SJSA1 (cell line): Measurements from ENCODE around the gene APBB1IP. TPM values are rescaled to one million over a fixed set of nuclear protein-coding genes. Genes with fewer than 3 reads are reported as not detected.

Experiments
- DNase-seq, 2 experiments: peaks; one replicate each; pipeline ENCODE4 v3.0.0-alpha.2; 2015 to 2020; ENCODE audit warnings: low spot score in 2 of 2, low read depth in 1 of 2
- H3K27ac ChIP-seq: fragments of 250-450 bp; sonication (Bioruptor Pico); 2 replicates; pipeline ENCODE4 v1.5.1; 2020; ENCODE audit warnings: mild to moderate bottlenecking, moderate library complexity
- H3K27me3 ChIP-seq: fragments of 250-450 bp; sonication (Bioruptor Pico); replicated peaks from 2 replicates; pipeline ENCODE4 v1.5.1; 2020; ENCODE audit warnings: mild to moderate bottlenecking, moderate library complexity
- H3K36me3 ChIP-seq: fragments of 250-450 bp; sonication (Bioruptor Pico); 2 replicates; pipeline ENCODE4 v1.5.1; 2020; ENCODE audit warnings: mild to moderate bottlenecking
- H3K4me1 ChIP-seq: fragments of 250-450 bp; sonication (Bioruptor Pico); replicated peaks from 2 replicates; pipeline ENCODE4 v1.6.1; 2021; ENCODE audit warnings: mild to moderate bottlenecking
- H3K4me3 ChIP-seq: fragments of 250-450 bp; sonication (Bioruptor Pico); 2 replicates; pipeline ENCODE4 v1.5.1; 2020; ENCODE audit warnings: mild to moderate bottlenecking
- H3K9me3 ChIP-seq: fragments of 250-450 bp; sonication (Bioruptor Pico); replicated peaks from 2 replicates; pipeline ENCODE4 v1.5.1; 2020; ENCODE audit warnings: mild to moderate bottlenecking
- total RNA-seq: library from RNA; depleted of rRNA; stranded (reverse); fragments of >200 nt; shearing (Covaris generic); gene quantifications from 2 replicates; pipeline ENCODE4 v1.2.3, GENCODE V29; 2014

Gene APBB1IP
- total RNA-seq, 1 experiment from 2014 or later, result not detected

DNA sequence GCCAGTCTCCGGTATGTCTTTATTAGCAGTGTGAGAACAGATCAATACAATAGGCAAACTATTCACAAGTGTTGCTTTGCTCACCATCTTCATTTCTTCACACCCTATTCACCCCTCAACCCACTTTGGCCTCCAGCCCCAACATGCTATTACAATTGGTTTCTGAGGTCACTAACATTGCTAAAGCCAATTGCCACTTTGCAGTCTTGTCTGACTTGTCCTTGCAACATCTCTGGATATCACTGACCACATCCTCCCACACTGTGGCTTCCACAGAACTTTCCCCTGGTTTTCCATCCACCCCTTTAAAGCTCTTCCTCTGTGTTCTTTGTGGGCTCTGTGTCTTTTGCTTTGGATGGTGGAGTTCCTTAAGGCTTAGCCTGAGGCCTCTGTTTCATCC, 5.2 kb upstream of the APBB1IP start:
- no peak overlapping the region for H3K27ac ChIP-seq
- no peaks in the 10 kb centered on the region for H3K4me1 ChIP-seq
- no peak overlapping the region for H3K4me3 ChIP-seq
- H3K27me3 ChIP-seq, result no peaks in the 10 kb centered on the region
- H3K36me3 ChIP-seq, result no peaks in the 10 kb centered on the region
- no peak for DNase-seq
- H3K9me3 ChIP-seq, result no peaks in the 10 kb centered on the region

DNA sequence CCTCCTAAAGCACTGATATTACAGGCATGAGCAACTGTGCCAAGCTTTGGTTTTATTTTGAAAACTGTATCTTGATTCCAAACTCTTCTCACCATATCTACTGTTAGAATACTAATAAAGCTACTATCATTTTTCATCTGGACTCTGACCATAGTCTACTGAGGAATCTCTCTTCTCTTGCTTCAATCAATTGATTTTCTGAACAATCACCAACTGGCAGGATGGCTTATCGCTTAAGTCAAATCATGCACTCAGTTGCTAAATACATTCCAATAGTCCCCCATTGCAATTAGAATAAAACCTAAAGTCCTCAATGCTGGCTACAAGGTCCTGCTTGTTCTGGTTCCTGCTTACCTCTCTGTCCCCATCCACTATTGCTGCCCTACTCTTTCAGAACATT, 2.3 kb upstream of the APBB1IP start:
- Histone ChIP-seq H3K36me3 (no peaks in the 10 kb centered on the region), H3K27me3 (no peaks in the 10 kb centered on the region), H3K27ac (no peak overlapping the region), H3K4me1 (no peaks in the 10 kb centered on the region), H3K4me3 (no peak overlapping the region), H3K9me3 (no peaks in the 10 kb centered on the region)
- no peak for DNase-seq

DNA sequence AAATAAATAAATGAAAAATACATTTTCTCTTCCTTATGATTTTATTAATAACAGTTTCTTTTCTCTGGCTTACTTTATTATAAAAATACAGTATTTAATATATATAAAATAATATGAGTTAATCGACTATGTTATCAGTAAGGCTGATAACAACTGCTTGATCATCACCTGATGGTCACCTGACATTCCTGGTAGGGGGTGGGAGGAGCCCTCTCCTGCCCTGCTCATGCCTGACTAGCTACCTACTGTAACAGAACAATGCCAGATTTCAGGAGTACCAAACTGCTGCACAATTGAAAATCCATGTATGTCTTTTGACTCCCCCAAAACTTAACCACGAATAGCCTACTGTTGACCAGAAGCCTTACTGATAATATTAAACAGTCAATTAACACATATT, 1.3 kb upstream of the APBB1IP start:
- H3K4me1 ChIP-seq, result no peaks in the 10 kb centered on the region
- no peaks in the 10 kb centered on the region for H3K9me3 ChIP-seq
- no peaks in the 10 kb centered on the region for H3K27me3 ChIP-seq
- DNase-seq, result no peak
- no peak overlapping the region for H3K4me3 ChIP-seq
- no peak overlapping the region for H3K27ac ChIP-seq
- no peaks in the 10 kb centered on the region for H3K36me3 ChIP-seq

DNA sequence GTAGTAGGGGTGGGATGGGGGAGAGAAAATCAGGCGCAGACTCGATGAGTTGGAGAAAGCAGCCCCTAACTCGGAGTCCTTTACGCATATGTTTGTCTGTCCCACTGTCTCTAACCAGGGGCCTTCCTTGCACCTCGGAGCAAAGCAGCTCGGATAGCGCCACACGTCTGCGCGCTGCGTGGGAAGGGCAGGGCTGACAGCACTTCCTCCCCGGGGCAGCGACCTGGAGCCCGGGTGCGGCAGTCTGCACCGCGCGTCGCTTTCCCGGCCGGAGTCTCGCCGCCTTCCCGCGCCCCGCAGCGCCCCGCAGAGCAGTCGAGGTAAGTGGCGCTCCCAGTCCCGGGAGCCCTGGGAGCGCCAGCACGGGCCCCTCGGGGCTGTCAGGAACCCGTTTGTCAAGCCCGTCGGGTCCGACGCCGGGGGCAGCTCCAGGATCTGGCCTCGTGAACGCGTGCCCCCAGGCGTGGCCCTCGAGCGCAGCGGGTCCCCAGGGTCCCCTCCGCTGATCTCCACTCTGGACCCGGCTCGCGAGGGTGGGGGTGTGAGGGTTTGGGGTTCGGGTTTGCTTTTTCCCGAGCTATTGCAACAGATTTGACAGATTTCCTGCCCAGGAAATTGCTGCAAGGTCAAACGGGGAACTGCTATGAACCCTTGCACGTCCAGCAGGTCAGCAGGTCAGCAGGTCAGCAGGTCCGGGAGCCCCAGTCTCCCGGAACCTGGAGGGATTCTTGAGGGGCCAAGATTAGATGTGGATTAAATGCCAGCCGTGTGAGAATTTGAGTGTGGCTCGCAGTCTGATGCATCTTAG, 597 bp downstream of the APBB1IP start:
- Histone ChIP-seq H3K36me3 (no peaks in the 10 kb centered on the region), H3K4me3 (no peak overlapping the region), H3K27me3 (no peaks in the 10 kb centered on the region), H3K9me3 (no peaks in the 10 kb centered on the region), H3K27ac (no peak overlapping the region), H3K4me1 (no peaks in the 10 kb centered on the region)
- DNase-seq, result no peak

DNA sequence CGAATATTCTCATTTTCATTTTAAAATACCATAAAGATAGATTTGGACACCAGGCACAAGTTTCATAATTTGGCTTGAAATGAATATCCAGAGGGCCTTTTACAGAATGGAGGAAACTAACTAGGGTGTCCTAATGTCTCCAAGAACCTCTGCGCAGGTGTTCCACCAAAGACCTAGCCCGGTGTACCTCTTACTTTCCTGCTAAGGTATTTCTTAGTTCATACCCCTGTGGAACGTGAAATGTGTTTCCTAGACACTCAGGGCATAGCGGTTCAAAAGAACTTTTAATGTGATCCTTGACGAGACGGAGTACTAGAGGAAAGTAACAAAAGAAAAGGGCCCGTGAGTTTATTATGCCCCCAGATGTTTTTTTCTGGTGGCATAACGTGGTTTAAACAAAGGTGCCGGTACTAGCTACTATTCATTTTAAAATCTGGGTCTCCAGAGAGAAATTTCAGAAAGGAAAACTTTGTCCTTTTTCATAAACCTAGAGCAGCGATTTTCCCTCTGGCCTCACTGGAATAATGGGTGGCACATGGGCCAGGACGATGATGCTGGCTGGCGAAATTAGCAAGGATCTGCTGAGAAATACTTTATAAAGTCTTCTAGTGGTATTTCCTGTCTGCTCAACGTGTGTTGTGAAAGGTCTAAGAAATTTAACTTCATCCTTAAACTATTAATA, 1.4 kb downstream of the APBB1IP start:
- no peaks in the 10 kb centered on the region for H3K9me3 ChIP-seq
- H3K27ac ChIP-seq, result no peak overlapping the region
- no peaks in the 10 kb centered on the region for H3K4me1 ChIP-seq
- H3K4me3 ChIP-seq, result no peak overlapping the region
- no peaks in the 10 kb centered on the region for H3K27me3 ChIP-seq
- no peaks in the 10 kb centered on the region for H3K36me3 ChIP-seq
- DNase-seq, result no peak

DNA sequence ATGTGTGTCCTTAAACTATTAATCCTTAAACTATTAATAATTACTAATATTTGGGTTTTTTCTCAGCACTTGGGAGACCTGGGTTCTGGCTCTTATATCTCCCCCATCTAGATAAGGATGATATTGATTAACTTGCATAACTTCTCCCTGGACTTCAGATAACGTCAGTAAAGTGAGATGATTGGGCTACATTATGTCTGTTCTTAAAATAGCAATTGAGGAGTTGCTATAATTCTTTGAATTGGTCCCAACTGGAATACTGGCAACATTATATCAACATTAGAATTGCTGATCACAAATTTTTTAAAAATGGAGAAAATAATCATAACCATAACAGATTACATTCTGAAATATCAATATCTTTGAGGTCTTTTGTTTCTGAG, 1.9 kb downstream of the APBB1IP start:
- no peak overlapping the region for H3K27ac ChIP-seq
- H3K9me3 ChIP-seq, result no peaks in the 10 kb centered on the region
- H3K27me3 ChIP-seq, result no peaks in the 10 kb centered on the region
- no peak overlapping the region for H3K4me3 ChIP-seq
- no peak for DNase-seq
- no peaks in the 10 kb centered on the region for H3K4me1 ChIP-seq
- no peaks in the 10 kb centered on the region for H3K36me3 ChIP-seq

DNA sequence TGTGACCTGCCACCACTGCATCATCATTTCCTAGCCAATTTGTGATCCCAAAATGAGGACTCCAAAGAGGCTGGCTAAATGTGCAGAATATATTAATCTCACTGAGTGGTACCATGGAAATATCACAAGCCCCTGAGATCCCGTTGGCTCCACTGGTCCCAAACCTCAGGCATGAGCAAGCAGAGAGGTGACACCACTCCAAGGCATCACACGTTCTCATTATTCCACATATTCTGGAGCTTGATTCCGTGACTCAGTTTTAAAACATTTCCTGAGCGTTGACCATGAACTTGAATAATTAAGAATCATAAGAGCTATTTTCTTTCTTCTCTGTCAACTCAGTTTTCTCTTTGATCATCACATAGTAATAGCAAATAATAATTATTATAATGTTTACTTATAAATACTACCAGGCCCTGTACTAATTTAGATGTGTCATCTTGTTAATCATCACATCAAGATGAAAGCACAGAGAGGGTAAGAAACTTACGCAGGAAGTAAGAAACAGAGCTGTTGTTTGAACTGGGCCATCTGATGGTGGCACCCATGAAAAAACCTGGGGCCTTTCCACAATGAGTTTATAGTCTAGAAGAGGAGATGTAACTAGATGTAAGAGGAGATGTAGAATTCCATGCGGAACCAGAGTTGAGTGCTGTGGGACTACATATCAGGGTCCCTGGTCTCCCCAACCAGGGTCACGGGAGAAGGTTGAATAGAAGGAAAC, 3.5 kb downstream of the APBB1IP start:
- H3K36me3 ChIP-seq, result no peaks in the 10 kb centered on the region
- DNase-seq, result no peak
- H3K4me1 ChIP-seq, result no peaks in the 10 kb centered on the region
- H3K27ac ChIP-seq, result no peak overlapping the region
- no peak overlapping the region for H3K4me3 ChIP-seq
- H3K9me3 ChIP-seq, result no peaks in the 10 kb centered on the region
- H3K27me3 ChIP-seq, result no peaks in the 10 kb centered on the region

DNA sequence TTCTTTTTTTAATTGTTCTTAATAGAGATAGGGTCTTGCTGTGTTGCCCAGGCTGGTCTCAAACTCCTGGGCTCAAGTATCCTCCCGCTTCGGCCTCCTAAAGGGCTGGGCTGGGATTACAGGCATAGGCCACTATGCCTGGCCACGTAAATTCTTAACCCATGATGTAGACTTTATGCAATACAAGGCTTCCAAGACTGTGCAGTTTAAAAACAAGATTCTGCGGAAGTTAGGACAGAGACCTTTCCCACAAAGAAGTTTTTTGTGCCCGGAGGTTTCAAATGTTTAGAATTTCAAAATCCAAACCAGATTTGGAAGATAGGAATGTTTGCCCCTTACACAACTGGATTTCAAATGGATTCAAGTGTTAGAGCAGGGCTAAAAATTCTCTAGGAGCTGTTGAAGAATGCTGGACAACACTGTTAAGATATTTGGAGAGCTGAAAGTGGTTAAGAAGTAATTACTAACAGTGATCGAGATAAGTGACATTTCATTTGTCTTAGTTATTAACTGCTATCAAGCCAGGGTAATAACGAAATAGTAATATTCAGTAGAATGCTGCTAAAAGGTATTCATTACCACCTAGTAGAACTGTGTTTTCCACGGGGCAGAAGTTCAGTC, 7.4 kb downstream of the APBB1IP start:
- Histone ChIP-seq H3K27ac (no peak overlapping the region), H3K36me3 (no peaks in the 10 kb centered on the region), H3K4me1 (no peaks in the 10 kb centered on the region), H3K4me3 (no peak overlapping the region), H3K9me3 (no peaks in the 10 kb centered on the region), H3K27me3 (no peaks in the 10 kb centered on the region)
- DNase-seq, result no peak

DNA sequence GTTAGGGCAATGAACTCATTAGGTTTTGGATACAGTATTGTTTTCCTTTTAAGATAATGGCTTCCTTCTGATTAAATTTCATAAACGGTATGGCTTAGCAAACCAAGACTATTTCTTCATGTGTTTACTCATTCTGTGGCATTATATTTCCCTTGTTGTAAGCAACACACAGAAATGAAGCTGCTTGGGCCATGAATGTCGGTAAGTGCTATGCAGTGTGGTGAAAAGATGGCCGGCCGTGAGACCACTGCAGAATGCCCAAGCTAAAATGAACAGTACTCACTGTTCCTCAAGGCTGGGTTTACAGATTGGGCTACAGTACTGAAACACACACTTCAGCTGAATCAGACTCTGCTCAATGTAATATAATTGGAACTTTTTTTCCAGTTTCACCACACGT, 8.1 kb downstream of the APBB1IP start:
- Histone ChIP-seq H3K27me3 (no peaks in the 10 kb centered on the region), H3K36me3 (no peaks in the 10 kb centered on the region), H3K27ac (no peak overlapping the region), H3K4me3 (no peak overlapping the region), H3K4me1 (no peaks in the 10 kb centered on the region), H3K9me3 (no peaks in the 10 kb centered on the region)
- DNase-seq, result no peak

DNA sequence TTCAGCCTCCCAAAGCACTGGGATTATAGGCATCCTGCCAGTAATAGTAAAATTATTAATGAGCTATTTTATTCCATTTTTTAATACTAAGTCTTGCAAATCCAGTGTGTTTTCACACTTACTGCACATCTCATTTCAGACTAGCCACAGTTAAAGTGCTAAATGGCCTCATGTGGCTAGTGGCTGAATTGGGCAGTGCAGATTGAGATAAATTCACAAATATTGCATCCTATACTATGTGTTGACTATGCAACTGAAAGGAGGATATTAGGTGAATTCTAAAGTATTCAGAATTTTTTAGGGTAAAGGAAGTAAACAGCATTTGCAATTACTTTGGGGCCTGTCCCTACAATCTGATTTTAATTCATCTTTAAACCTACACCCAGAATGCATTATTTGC, 10.2 kb downstream of the APBB1IP start:
- H3K36me3 ChIP-seq, result no peaks in the 10 kb centered on the region
- H3K4me1 ChIP-seq, result no peaks in the 10 kb centered on the region
- no peak overlapping the region for H3K4me3 ChIP-seq
- no peaks in the 10 kb centered on the region for H3K27me3 ChIP-seq
- H3K27ac ChIP-seq, result no peak overlapping the region
- no peaks in the 10 kb centered on the region for H3K9me3 ChIP-seq
- DNase-seq, result no peak

DNA sequence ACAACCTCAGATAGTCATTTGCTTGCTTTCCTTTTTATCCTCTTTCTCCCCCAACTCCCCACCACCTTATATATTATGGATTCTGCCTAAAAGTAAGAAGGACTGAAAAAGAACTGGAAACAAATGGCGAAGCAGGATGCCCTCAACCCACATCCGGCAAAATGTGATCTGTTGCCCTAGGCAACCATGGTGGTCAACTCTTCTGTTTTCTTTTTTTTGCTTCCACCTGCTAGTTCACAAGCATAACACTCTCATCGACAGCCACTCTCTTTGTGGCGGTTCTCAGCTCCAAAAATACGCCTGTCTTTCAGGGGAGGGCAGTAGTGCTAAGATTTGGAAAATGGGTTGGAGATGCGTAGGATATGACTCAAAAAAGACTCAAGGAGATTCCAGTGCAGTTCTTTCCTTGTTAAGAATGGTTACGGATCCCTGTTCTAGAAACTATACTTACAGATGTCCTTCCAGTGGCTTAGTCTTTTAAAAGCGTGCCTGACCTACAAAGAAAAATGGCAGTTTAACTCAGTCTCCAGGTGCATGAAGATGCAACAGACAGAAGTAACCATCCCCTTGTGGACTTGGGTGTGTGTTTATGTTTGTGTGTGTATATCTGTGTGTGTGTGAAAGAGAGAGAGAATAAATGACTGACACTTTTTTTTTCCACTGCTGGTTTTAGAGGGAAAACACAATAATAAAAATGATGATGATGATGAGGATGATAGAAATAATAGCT, 10.7 kb downstream of the APBB1IP start:
- Histone ChIP-seq H3K27me3 (no peaks in the 10 kb centered on the region), H3K27ac (no peak overlapping the region), H3K4me1 (no peaks in the 10 kb centered on the region), H3K36me3 (no peaks in the 10 kb centered on the region), H3K4me3 (no peak overlapping the region), H3K9me3 (0 out of 2 replicates have a peak, but pooled peaks cover 3% of the 10 kb centered on the region)
- DNase-seq, result no peak

DNA sequence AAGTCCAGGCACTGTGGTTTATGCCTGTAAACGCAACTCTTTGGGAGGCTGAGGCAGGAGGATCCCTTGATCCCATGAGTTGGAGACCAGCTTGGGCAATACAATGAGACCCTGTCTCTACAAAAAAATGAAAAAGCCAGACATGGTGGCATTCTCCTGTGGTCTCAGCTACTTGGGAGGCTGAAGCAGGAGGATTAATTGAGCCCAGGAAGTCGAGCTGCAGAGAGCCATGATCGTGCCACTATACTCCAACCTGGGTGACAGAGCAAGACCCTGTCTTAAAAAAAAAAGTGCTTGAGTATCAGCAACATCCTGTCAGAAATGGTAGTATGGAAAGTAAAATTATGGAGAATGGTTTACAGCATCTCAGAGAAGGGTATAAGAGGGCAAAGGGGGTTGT, 11.6 kb downstream of the APBB1IP start:
- Histone ChIP-seq H3K27ac (no peak overlapping the region), H3K4me1 (no peaks in the 10 kb centered on the region), H3K9me3 (0 out of 2 replicates have a peak, but pooled peaks cover 3% of the 10 kb centered on the region), H3K27me3 (no peaks in the 10 kb centered on the region), H3K36me3 (no peaks in the 10 kb centered on the region), H3K4me3 (no peak overlapping the region)
- DNase-seq, result no peak

DNA sequence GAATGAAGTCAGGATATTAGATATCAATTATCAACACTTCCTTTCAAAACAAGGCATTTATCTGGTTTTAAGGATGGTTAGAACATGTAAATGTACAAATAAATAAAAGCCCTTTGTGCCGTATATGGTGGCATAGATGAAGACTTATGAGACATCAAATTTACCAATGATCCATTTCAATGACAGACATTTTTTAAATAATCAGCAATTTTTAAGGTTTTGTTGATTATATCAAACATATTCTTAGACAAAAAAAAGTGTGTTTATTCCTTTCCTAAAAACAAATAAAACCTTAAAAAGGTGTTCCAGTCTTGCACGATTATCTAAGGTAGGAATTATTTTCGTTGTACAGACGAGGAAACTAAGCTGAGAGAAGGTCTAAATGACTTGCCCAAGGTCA, 13.8 kb downstream of the APBB1IP start:
- 0 out of 2 replicates have a peak, but pooled peaks cover 3% of the 10 kb centered on the region for H3K9me3 ChIP-seq
- no peaks in the 10 kb centered on the region for H3K27me3 ChIP-seq
- DNase-seq, result no peak
- no peak overlapping the region for H3K27ac ChIP-seq
- no peaks in the 10 kb centered on the region for H3K36me3 ChIP-seq
- no peaks in the 10 kb centered on the region for H3K4me1 ChIP-seq
- H3K4me3 ChIP-seq, result no peak overlapping the region
